HK-2 (cell line): ENCODE data around the gene VGF.
A peak's percentile ranks its signal among the peaks of the same experiment; 100 is the strongest.
"Not testable (repeated sequence)": the region's sequence is repeated elsewhere in the genome, so short reads cannot be mapped to it uniquely, and the experiment has no call there.

Source experiments
- DNase-seq: peaks from one replicate; pipeline ENCODE4 v3.0.0-alpha.2; 2018; ENCODE audit not compliant: unreplicated experiment

The VGF gene

DNA sequence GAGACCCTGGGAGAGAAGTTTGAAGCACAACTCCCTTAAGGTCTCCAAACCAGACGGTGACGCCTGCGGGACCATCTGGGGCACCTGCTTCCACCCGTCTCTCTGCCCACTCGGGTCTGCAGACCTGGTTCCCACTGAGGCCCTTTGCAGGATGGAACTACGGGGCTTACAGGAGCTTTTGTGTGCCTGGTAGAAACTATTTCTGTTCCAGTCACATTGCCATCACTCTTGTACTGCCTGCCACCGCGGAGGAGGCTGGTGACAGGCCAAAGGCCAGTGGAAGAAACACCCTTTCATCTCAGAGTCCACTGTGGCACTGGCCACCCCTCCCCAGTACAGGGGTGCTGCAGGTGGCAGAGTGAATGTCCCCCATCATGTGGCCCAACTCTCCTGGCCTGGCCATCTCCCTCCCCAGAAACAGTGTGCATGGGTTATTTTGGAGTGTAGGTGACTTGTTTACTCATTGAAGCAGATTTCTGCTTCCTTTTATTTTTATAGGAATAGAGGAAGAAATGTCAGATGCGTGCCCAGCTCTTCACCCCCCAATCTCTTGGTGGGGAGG is 27.6 kb downstream of the VGF start:
- no peak for DNase-seq

DNA sequence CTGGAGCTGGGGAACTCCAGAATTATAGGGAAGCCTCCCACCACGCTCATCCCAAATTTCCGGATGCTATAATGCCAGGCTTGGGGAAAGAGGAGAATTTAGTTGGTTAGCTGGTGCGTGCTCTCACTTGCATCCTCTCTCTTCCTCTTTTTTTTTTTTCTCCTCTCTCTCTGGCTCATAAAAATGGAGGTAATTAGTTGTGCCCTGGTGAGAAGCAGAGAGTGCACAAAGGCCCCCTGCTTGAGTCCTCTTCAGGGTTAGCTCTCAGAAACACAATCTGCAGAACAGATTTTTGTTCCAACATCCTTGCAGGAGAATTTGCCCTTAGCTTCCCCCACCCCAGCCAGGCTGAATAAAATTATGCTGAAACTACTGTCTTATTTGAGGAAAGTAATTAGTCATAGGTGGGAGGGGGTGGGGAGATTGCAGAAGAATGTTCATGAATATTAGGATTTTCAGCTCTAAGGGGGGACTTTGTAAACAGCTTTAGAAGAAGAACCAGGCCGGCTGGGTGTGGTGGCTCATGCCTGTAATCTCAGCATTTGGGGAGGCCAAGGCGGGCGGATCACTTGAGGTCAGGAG is 30.9 kb downstream of the VGF start:
- DNase-seq: no peak

DNA sequence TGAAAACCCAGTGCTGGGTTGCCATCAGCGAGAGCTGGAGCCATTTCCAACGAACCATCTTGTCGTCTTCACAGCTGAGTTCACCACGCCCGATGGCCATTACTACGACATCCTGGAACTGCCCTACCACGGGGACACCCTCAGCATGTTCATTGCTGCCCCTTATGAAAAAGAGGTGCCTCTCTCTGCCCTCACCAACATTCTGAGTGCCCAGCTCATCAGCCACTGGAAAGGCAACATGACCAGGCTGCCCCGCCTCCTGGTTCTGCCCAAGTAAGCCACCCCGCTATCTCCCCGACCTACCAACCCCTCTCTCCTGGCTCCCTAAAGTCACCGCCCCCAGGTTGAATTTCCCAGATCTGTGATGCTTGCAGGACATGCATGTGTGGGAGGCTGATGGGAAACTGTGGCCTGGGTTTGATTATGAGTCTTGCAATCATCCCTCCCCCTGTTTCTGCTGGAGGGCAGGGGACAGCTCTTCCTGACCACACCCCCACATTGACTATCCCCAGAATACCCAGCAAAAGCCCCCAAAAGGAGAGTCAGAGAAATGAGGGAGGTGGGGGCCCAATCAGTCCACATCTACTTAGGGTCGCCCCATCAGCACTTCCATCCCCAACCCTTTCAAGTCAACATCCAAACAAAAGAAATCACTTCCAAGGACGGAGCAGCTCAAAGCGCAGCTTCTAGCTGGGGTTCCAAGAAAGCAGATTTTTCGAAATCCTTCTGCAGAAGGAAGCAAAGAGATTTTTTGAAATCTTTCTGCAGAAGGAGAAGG is 31.6 kb downstream of the VGF start:
- DNase-seq: no peak

DNA sequence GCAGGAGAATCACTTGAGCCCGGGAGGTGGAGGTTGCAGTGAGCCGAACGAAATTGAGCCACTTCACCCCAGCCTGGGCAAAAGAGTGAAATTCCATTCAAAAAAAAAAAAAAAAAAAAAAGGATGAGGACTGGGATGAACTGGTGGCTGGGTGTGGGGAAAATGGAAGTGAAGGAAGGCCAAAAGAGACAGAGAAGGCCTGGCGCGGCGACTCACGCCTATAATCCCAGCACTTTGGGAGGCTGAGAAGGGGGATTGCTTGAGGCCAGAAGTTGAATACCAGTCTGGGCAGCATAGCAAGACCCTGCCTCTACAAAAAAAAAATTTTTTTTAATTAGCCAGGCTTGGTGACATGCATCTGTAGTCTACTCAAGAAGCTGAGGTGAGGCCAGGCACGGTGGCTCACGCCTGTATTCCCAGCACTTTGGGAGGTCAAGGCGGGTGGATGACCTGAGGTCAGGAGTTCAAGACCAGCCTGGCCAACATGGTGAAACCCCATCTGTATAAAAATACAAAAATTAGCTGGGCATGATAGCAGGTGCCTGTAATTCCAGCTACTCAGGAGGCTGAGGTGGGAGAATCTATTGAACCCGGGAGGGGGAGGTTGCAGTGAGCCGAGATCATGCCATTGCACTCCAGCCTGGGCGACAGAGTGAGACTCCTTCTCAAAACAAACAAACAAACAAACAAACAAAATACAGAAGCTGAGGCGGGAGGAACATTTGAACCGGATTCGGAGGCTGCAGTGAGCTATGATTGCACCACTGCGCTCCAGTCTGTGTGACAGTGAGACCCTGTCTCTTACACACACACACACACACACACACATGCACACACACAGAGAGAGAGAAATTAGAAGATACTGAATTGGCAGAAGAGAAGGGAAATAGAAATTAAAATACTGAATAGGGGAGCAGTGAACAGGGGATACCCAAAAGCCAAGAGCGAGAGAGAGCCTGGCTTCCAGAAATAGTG is 32.5 kb downstream of the VGF start:
- not testable (repeated sequence) for DNase-seq

DNA sequence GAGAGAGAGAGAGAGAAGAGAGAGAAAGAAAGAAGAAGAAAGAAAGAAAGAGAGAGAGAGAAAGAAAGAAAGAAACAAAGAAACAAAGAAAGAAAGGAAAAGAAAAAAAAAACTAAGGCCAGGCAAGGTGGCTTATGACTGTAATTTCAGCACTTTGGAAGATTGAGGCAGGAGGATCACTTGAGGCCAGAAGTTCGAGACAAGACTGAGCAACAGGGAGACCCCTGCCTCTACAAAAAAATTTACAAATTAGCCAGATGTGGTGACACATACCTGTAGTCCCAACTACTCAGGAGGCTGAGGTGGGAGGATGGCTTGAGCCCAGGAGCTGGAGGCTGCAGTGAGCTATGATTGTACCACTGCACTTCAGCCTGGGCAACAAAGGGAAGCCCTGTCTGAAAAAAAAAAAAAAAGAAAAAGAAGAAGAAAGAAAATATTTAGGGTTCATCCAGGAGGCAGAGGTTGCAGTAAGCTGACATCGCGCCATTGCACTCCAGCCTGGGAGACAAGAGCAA is 35.7 kb downstream of the VGF start:
- no peak for DNase-seq

DNA sequence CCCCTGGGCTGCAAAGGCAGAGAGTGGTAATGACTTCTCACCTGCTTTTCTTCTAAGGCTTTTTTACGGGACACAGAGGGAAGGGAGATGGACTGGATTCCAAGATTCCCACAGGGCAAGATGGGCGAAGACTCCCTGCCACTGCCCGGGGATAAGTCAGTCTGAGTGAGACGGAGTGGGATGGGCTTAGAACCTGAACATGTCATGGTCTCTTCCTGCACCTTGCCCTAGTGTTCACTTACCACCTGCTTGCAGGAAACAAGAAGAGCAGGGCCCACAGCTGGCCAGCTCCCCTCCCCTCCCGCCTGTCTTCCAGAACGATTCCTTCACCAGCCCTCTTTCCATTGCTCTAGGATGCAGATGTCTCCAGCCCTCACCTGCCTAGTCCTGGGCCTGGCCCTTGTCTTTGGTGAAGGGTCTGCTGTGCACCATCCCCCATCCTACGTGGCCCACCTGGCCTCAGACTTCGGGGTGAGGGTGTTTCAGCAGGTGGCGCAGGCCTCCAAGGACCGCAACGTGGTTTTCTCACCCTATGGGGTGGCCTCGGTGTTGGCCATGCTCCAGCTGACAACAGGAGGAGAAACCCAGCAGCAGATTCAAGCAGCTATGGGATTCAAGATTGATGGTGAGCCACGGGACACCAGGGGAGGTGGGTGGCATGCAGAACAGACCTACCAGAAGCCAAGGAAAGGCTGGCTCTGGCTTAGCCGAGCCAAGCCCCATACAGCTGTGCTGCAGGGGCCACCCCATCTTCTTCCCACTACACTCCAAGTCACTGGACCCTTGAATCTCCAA is 37.1 kb downstream of the VGF start:
- DNase-seq: no peak

DNA sequence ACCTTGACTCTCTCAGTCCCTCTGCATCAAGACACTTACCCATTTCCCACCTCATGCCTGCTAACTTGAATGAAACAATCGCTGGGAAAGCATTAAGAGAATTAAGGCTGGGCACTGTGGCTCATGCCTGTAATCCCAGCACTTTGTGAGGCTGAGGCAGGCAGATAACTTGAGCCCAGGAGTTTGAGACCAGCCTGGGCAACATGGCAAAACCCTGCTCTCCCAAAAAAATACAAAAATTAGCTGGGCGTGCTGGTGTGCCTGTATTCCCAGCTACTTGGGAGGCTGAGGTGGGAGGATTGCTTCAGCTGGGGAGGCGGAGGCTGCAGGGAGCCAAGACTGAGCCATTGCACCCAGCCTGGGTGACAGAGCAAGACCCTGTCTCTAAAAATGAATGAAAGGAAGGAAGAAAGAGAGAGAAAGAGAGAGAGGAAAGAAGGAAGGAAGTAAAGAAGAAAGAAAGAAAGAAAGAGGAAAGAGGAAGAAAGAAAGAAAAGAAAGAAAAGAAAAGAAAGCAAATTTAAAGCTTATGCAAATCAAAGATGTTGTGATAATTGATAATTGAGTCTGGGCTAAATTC is 37.8 kb downstream of the VGF start:
- DNase-seq: no peak

DNA sequence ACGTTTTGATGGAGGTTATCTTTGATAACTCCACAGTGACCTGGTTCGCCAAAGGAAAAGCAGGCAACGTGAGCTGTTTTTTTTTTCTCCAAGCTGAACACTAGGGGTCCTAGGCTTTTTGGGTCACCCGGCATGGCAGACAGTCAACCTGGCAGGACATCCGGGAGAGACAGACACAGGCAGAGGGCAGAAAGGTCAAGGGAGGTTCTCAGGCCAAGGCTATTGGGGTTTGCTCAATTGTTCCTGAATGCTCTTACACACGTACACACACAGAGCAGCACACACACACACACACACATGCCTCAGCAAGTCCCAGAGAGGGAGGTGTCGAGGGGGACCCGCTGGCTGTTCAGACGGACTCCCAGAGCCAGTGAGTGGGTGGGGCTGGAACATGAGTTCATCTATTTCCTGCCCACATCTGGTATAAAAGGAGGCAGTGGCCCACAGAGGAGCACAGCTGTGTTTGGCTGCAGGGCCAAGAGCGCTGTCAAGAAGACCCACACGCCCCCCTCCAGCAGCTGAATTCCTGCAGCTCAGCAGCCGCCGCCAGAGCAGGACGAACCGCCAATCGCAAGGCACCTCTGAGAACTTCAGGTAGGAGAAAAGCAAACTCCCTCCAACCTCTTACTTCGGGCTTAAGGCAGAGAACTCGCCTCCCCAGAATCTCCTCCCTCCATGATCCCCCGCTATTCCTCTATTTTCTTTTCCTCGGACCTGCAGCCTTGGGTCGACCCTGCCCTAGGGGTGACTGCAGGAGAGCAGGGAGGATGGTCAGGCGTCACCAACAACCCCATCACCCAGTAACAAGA is 38.5 kb downstream of the VGF start, which contains the start of gene SERPINE1:
Gene SERPINE1 (plus strand): TSS at position 454 of the 809 bp plus-strand sequence. CDS start 1,290 bp downstream, outside the sequence.
- DNase-seq: peak; percentile 94

DNA sequence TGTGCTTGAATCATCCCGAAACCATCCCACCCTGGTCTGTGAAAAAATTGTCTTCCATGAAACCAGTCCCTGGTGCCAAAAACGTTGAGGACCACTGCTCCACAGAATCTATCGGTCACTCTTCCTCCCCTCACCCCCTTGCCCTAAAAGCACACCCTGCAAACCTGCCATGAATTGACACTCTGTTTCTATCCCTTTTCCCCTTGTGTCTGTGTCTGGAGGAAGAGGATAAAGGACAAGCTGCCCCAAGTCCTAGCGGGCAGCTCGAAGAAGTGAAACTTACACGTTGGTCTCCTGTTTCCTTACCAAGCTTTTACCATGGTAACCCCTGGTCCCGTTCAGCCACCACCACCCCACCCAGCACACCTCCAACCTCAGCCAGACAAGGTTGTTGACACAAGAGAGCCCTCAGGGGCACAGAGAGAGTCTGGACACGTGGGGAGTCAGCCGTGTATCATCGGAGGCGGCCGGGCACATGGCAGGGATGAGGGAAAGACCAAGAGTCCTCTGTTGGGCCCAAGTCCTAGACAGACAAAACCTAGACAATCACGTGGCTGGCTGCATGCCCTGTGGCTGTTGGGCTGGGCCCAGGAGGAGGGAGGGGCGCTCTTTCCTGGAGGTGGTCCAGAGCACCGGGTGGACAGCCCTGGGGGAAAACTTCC is 39.2 kb downstream of the VGF start:
- peak; percentile 88 for DNase-seq

DNA sequence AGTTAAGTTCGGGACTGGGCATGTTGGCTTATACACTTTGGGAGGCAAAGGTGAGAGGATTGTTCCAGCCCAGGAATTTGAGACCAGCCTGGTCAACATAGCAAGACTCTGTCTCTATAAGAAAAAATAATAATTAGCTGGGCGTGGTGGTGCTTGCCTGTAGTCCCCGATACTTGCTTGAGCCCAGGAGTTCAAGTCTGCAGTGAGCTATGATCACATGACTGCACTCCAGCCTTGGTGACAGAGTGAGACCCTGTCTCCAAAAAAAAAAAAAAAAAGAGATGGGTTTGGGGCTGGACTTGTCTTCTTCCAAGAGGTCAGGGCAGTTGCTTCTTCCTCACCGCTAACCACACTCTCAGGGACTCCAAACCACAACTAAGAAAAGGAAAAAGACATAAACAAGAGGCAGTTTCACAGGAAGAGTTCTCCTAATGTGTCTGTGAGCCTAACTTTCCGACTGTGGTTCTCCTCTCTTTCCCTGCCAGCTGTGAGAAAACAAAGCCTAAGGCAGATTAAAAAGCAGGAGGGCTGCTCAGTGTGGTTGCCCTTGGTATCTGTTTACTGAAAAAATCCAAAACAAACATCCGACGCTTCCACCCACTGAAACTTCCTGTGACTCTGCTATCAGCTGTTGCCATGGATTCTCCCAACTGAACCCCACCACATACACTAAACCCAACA is 40.9 kb downstream of the VGF start:
- no peak for DNase-seq

DNA sequence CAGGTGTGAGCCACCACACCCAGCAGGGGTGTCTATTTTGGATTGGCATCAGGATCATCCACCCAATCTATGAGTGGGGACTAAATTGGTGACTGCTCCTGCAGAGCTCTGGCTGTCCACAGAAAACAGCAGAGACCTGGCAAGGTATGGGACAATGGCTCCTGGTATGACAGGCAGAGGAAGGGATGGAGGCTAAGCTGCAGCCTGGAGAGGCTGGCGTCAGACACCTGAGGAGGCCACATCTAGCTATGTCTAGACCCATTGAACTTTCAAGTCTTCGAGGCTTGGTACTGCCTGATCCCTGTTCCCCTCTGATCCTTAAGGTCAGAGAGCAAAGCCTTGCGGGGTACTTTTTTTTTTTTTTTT is 41.7 kb downstream of the VGF start:
- no peak for DNase-seq

DNA sequence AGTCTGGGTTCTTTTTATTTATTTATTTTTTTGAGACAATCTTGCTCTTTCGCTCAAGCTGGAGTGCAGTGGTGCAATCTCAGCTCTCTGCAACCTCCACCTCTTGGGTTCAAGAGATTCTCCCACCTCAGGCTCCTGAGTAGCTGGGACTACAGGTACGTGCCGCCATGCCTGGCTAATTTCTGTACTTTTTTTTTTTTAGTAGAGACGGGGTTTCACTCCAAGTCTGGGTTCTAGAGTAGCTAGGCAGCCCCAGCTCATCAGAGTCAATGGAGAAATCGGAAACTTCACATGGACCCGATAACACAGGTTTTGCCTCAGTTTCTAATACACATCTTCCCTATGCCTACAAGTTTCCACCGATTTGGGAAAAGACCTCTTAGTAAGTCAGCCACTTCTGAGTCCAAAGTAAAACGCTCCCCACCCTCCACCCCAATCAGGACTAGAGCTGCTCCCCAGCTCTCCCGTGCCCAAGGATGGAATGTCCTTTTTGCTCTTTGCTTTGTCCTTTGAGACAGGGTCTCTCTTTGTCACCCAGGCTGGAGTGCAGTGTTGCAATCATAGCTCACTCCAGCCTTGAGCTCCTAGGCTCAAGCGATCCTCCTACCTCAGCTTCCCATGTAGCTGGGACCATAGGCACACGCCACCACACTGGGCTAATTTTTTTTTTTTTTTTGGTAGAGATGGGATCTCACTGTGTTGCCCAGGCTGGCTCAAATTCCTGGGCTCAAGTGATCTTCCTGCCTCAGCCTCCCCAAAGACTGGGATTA is 42.3 kb downstream of the VGF start:
- DNase-seq: no peak

DNA sequence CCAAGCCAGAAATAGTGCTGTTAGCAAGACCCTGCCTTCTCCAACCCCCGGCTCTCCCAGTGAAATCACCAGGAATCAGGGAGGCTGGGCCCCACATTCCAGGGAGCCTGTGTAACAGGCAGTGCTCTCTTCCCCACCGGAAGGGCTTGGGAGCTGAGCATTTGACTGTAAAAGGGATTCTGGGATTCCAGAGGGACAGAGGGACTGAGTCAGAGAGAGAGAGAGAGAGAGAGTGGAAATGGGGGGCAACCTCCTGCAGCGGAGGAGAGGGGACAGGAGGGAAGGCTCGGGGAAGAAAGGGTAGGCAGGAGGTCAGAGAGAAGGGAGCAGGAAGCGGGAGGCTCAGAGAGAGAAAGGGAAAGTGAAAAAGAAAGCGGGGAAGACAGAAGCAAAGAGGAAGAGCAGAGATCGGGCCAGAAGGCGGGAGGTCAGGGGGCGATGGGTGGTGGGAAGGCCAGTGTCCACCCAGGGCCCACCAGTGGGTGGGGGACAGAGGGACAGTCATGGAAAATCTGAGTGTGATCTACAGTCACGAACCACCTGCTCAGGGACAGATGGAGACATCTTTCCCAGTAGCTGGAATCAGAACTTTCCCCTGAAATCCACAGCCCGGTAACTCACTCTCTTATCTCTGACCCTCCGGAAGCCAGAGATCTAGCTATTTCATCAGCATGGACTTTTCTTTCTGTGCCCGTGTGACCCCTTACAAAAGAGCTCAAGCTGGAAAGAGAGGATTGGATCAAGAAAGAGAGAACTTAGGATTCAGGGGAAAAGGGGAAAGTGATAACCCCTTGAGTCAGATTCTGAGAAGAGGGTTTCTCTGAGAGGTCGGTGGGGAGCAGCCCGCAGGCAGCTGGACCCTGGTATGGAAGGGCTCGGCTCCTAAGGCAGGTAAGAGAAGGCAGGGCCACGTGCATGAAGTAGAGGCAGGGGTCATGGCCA is 43.1 kb downstream of the VGF start:
- DNase-seq: peak; percentile 96

DNA sequence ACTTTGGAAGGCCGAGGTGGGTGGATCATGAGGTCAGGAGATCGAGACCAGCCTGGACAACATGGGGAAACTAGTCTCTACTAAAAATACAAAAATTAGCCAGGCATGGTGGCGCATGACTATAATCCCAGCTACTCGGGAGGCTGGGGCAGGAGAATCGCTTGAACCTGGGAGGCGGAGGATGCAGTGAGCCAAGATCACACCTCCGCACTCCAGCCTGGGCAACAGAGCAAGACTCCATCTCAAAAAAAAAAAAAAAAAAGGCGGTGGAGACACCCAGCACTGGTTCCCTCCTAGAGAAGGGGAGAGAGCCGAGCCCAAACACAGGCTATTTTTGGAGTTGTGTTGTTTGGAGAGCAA is 43.8 kb downstream of the VGF start:
- DNase-seq: not testable (repeated sequence)

DNA sequence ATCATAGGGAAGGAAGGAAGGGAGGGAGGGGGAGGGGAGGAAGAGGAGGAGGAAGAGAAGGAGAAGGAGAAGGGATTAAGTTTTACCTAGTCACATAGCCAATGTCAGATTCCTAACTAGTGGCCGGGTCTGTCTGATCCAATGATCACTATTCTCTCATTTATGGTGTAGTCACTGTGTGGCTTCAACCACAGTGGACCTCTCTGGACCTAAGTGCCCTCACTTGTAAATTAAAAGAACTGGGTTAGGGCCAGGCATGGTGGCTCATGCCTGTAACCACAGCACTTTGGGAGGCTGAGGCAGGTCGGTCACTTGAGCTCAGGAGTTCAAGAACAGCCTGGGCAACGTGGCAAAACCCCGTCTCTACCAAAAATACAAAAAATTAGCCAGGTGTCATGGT is 45.1 kb downstream of the VGF start:
- no peak for DNase-seq

DNA sequence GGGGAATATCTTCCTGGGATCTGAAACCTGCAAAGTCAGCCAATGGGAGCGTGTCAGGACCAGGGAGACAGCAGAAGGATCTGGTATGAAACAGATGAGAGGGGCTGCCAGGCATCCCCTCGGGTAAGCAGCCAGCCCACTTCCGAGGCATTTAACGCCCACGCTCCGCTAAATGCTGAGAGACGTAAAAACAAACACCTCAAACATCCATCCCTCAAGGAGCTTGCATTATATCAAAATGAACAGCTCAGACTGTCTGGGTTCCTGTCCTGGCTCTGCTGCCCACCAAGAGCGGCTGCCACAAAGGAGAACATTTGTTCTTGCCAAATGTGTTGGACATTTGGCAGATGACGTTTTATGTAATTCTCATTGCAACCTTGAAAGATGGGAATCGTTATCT is 45.5 kb downstream of the VGF start:
- no peak for DNase-seq

DNA sequence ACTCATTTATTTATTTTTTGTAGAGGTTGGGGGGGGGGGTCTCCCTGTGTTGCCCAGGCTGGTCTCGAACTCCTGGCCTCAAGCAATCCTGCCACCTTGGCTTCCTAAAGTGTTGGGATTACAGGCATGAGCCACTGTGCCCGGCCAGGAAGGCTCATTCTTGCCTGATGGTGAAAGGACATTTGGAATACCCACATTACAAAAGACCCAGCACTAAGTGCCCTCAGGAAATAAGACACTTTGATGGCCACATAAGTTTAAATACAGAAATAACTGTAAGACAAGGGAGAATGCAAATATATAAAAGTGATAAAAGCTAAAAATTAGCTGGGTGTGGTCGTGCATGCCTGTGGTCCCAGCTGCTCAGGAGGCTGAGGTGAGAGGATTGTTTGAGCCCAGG is 46.5 kb downstream of the VGF start:
- DNase-seq: no peak
